Measurements from ENCODE around the gene LIMA1. TPM values are rescaled to one million over a fixed set of nuclear protein-coding genes. Genes with fewer than 3 reads are reported as not detected.

Gene LIMA1
- total and polyA plus RNA-seq, 2 of the 4 experiments (the other 2 are of a cell fraction): 126 to 163 TPM

GRCh38 chr12:50302686-50303085 lies 19.4 kb upstream of the LIMA1 start:
- POLR2A ChIA-PET (ENCODE audit: unreplicated experiment): interaction anchor here (0.7 kb wide), 2 partner anchors 13 to 321 kb away, joined by 16 to 23 read pairs; no protein-coding TSS in a partner anchor
- H3K4me1 ChIP-seq (ENCODE audit: control insufficient read depth, insufficient read depth, low read length): peaks cover 7% of the 10 kb centered on the region
- TF ChIP-seq MXI1 (IDR thresholded peaks at IDR 0.05; ENCODE audit: borderline replicate concordance, low read depth, low read length) (no peak), RCOR1 (IDR thresholded peaks at IDR 0.05; ENCODE audit: insufficient replicate concordance, low read length) (no peak), MAZ (IDR thresholded peaks at IDR 0.05; ENCODE audit: borderline replicate concordance, low read depth, low read length) (no peak), SMC3 (IDR thresholded peaks at IDR 0.05; ENCODE audit: low read depth, low read length) (no peak), FOS (IDR thresholded peaks at IDR 0.05; ENCODE audit: low read depth, low read length) (no peak), NFE2L2 (IDR thresholded peaks at IDR 0.05; ENCODE audit: low read depth, low read length) (no peak), CTCF (conservative IDR thresholded peaks at IDR 0.05; ENCODE audit: low read depth, low read length) (no peak), ELK1 (IDR thresholded peaks at IDR 0.05; ENCODE audit: borderline replicate concordance, low read depth, low read length) (no peak), MAFK (IDR thresholded peaks at IDR 0.05; ENCODE audit: low read depth, low read length) (no peak), RAD21 (IDR thresholded peaks at IDR 0.05; ENCODE audit: low read length) (no peak), CEBPB (IDR thresholded peaks at IDR 0.05; ENCODE audit: low read depth, low read length) (no peak), USF2 (IDR thresholded peaks at IDR 0.05; ENCODE audit: low read depth, low read length) (no peak), POLR2A (IDR thresholded peaks at IDR 0.05; ENCODE audit: low read depth, low read length) (no peak), BHLHE40 (IDR thresholded peaks at IDR 0.05; ENCODE audit: low read depth, low read length) (no peak), RFX5 (IDR thresholded peaks at IDR 0.05; ENCODE audit: low read depth, low read length) (no peak), CHD1 (IDR thresholded peaks at IDR 0.05; ENCODE audit: low read depth, low read length) (no peak)
- no peak overlapping the region for H3K56ac ChIP-seq (ENCODE audit: extremely low read depth, insufficient read depth, low read length)
- intact Hi-C loops (cut with micrococcal nuclease): no loop called here
- no peak overlapping the region for H3K23ac ChIP-seq (ENCODE audit: low read depth, low read length)
- no peak overlapping the region for H3K18ac ChIP-seq (ENCODE audit: low read depth, low read length)
- no peak overlapping the region; the same call in 1 of the 2 replicates for H3K4ac ChIP-seq (ENCODE audit: low read depth, low read length)
- no peak overlapping the region for H3K4me2 ChIP-seq (ENCODE audit: low read depth, low read length)
- no peak overlapping the region for H3K9ac ChIP-seq (ENCODE audit: low read depth, low read length)
- H2BK120ac ChIP-seq (ENCODE audit: low read depth, low read length): no peak overlapping the region
- H3K14ac ChIP-seq (replicated peaks; ENCODE audit: low read depth, low read length): no peak overlapping the region
- H3K9me1 ChIP-seq (ENCODE audit: insufficient read depth, low read length): peaks cover 15% of the 10 kb centered on the region; the same call in 1 of the 2 replicates
- CTCF ChIA-PET: interaction anchor here (0.9 to 2.0 kb wide), 2 partner anchors 12 to 80 kb away, joined by 3 to 5 read pairs; no protein-coding TSS in a partner anchor
- ATAC-seq (ENCODE audit: low read depth) (peak; percentile 83), DNase-seq (peak; percentile 85)
- no TSS peak for BruUV-seq (replicated peaks)
- no peak overlapping the region for H3K4me3 ChIP-seq (ENCODE audit: insufficient read depth, low read depth, low read length)
- in situ Hi-C loops (cut with MboI; ENCODE audit: low sequenced_read_pairs): no loop called here
- peak overlapping the region; percentile 57; the same call in 1 of the 2 replicates for H2BK20ac ChIP-seq (ENCODE audit: low read depth, low read length)
- no peaks in the 10 kb centered on the region for H3K9me3 ChIP-seq (ENCODE audit: control insufficient read depth, insufficient read depth, low read length)
- H2BK5ac ChIP-seq (ENCODE audit: low read depth, low read length, poor library complexity, severe bottlenecking): no peak overlapping the region
- H3K79me1 ChIP-seq (ENCODE audit: low read depth in 1 of 2, low read length in 2 of 2): peaks cover 4 to 12% of the 10 kb centered on the region in 2 experiments; a peak in 3 of 4 replicates
- H3K27ac ChIP-seq (ENCODE audit: insufficient read depth, low read length): no peak overlapping the region
- H2AK5ac ChIP-seq (ENCODE audit: low read depth, low read length): no peak overlapping the region
- H2BK15ac ChIP-seq (ENCODE audit: low read depth, low read length): no peak overlapping the region
- WGBS, 2 experiments (ENCODE audit: extremely low coverage in 2 of 2, insufficient read length in 1 of 2): no CpG with 5 or more reads among the region's 3 CpGs
- no peak overlapping the region for H2AK9ac ChIP-seq (replicated peaks; ENCODE audit: low read depth, low read length, poor library complexity)
- no peaks in the 10 kb centered on the region for H3K36me3 ChIP-seq (ENCODE audit: control insufficient read depth, insufficient read depth, low read length)
- H4K8ac ChIP-seq (ENCODE audit: low read depth in 2 of 2, low read length in 2 of 2): no peak overlapping the region
- H2AFZ ChIP-seq (replicated peaks; ENCODE audit: low read length, poor library complexity): no peak overlapping the region
- no peak overlapping the region for H4K91ac ChIP-seq (ENCODE audit: insufficient read depth, low read depth, low read length)
- no peaks in the 10 kb centered on the region for H3K27me3 ChIP-seq (ENCODE audit: control insufficient read depth, insufficient read depth, low read length)
- H4K20me1 ChIP-seq (ENCODE audit: insufficient read depth, low read length): no peaks in the 10 kb centered on the region
- no peak overlapping the region for H4K5ac ChIP-seq (ENCODE audit: low read depth, low read length)
- dilution Hi-C loops (cut with HindIII; ENCODE audit: low sequenced_read_pairs, unreplicated experiment): no loop called here

Measured in IMR-90 (cell line).